ENCODE data around the gene SLC12A5. TPM values are rescaled to one million over a fixed set of nuclear protein-coding genes. Genes with fewer than 3 reads are reported as not detected.

SLC12A5 gene
- total RNA-seq, 1 experiment from 2014 or later: not detected

- peaks cover 4% of the 10 kb centered on the region for H3K27me3 ChIP-seq (replicated peaks)
- H3K9me3 ChIP-seq (replicated peaks): no peaks in the 10 kb centered on the region
- no peak overlapping the region for H3K4me3 ChIP-seq
- H3K36me3 ChIP-seq: no peaks in the 10 kb centered on the region
- no peaks in the 10 kb centered on the region for H3K4me1 ChIP-seq (replicated peaks)
- no peak overlapping the region for H3K27ac ChIP-seq
- no peak for DNase-seq (ENCODE audit: low read depth in 1 of 2, low spot score in 2 of 2)
Observed at GRCh38 chr20:46044896-46045295, 15.9 kb downstream of the SLC12A5 start.

GRCh38 chr20:46046588-46047310, 17.7 kb downstream of the SLC12A5 start:
- no peak overlapping the region for H3K4me3 ChIP-seq
- H3K4me1 ChIP-seq (replicated peaks): no peaks in the 10 kb centered on the region
- H3K27ac ChIP-seq: no peak overlapping the region
- no peaks in the 10 kb centered on the region for H3K9me3 ChIP-seq (replicated peaks)
- no peaks in the 10 kb centered on the region for H3K36me3 ChIP-seq
- DNase-seq (ENCODE audit: low read depth in 1 of 2, low spot score in 2 of 2): no peak
- peaks cover 4% of the 10 kb centered on the region for H3K27me3 ChIP-seq (replicated peaks)

- H3K4me3 ChIP-seq: no peak overlapping the region
- peaks cover 4% of the 10 kb centered on the region for H3K27me3 ChIP-seq (replicated peaks)
- no peak overlapping the region for H3K27ac ChIP-seq
- no peaks in the 10 kb centered on the region for H3K4me1 ChIP-seq (replicated peaks)
- no peaks in the 10 kb centered on the region for H3K36me3 ChIP-seq
- no peaks in the 10 kb centered on the region for H3K9me3 ChIP-seq (replicated peaks)
- DNase-seq (ENCODE audit: low read depth in 1 of 2, low spot score in 2 of 2): no peak
Observed at GRCh38 chr20:46047821-46048220, 18.8 kb downstream of the SLC12A5 start.

GRCh38 chr20:46049190-46049589, 20.2 kb downstream of the SLC12A5 start:
- no peak for DNase-seq (ENCODE audit: low read depth in 1 of 2, low spot score in 2 of 2)
- no peaks in the 10 kb centered on the region for H3K4me1 ChIP-seq (replicated peaks)
- no peak overlapping the region for H3K27ac ChIP-seq
- no peaks in the 10 kb centered on the region for H3K36me3 ChIP-seq
- H3K4me3 ChIP-seq: no peak overlapping the region
- H3K9me3 ChIP-seq (replicated peaks): no peaks in the 10 kb centered on the region
- H3K27me3 ChIP-seq (replicated peaks): peaks cover 4% of the 10 kb centered on the region

GRCh38 chr20:46049815-46050214, 20.8 kb downstream of the SLC12A5 start:
- no peak for DNase-seq (ENCODE audit: low read depth in 1 of 2, low spot score in 2 of 2)
- H3K4me1 ChIP-seq (replicated peaks): no peaks in the 10 kb centered on the region
- no peak overlapping the region for H3K27ac ChIP-seq
- no peaks in the 10 kb centered on the region for H3K36me3 ChIP-seq
- H3K27me3 ChIP-seq (replicated peaks): peaks cover 4% of the 10 kb centered on the region
- no peak overlapping the region for H3K4me3 ChIP-seq
- no peaks in the 10 kb centered on the region for H3K9me3 ChIP-seq (replicated peaks)

- H3K9me3 ChIP-seq (replicated peaks): no peaks in the 10 kb centered on the region
- H3K36me3 ChIP-seq: no peaks in the 10 kb centered on the region
- H3K27me3 ChIP-seq (replicated peaks): peaks cover 4% of the 10 kb centered on the region
- H3K27ac ChIP-seq: no peak overlapping the region
- no peaks in the 10 kb centered on the region for H3K4me1 ChIP-seq (replicated peaks)
- DNase-seq (ENCODE audit: low read depth in 1 of 2, low spot score in 2 of 2): no peak
- H3K4me3 ChIP-seq: no peak overlapping the region
Observed at GRCh38 chr20:46050444-46050843, 21.4 kb downstream of the SLC12A5 start.

DNA sequence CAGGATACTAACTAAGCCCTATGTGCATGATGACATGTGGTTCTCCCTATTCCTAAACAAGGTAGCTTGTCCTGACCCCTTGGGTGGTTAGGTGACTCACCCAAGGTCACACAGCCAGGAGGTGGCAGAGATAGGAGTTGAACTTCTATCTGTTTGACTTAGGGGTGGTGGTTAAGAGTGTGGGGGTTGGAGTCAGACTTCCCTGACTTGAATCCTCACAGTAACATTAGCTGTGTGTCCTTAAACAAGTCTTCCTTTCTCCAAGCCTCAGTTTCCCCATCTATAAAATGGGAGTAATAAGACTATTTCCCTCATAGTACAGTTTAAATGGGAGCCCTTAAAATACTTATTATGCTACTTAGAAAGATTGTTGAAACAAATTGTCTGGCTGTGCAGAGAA, 21.9 kb downstream of the SLC12A5 start:
- Histone ChIP-seq H3K27ac (no peak overlapping the region), H3K4me3 (no peak overlapping the region), H3K4me1 (replicated peaks) (no peaks in the 10 kb centered on the region), H3K9me3 (replicated peaks) (no peaks in the 10 kb centered on the region), H3K36me3 (no peaks in the 10 kb centered on the region), H3K27me3 (replicated peaks) (peaks cover 4% of the 10 kb centered on the region)
- no peak for DNase-seq (ENCODE audit: low read depth in 1 of 2, low spot score in 2 of 2)

- no peak overlapping the region for H3K4me3 ChIP-seq
- DNase-seq (ENCODE audit: low read depth in 1 of 2, low spot score in 2 of 2): no peak
- H3K36me3 ChIP-seq: no peaks in the 10 kb centered on the region
- no peaks in the 10 kb centered on the region for H3K4me1 ChIP-seq (replicated peaks)
- no peak overlapping the region for H3K27ac ChIP-seq
- H3K27me3 ChIP-seq (replicated peaks): peaks cover 4% of the 10 kb centered on the region
- no peaks in the 10 kb centered on the region for H3K9me3 ChIP-seq (replicated peaks)
Observed at GRCh38 chr20:46051556-46052308, 22.7 kb downstream of the SLC12A5 start.

DNA sequence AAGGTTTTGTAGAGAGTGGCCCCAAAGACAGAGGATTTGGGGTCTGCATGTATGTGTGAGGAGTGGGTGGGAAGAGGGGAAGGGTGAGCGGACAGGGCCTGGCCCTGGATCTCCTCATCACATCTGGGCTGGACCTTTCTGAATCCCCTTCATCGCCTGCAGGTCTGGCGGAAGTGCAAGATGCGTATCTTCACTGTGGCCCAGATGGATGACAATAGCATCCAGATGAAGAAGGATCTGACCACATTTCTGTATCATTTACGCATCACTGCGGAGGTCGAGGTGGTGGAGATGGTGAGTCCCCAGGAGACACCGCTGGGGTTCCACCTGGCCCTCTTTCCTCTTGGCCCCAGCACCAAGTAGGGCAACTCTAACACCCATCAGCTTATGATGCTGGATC, 24.4 kb downstream of the SLC12A5 start:
- H3K4me1 ChIP-seq (replicated peaks): no peaks in the 10 kb centered on the region; the same call in 1 of the 2 replicates
- no peaks in the 10 kb centered on the region for H3K36me3 ChIP-seq
- H3K27ac ChIP-seq: no peak overlapping the region
- no peak for DNase-seq (ENCODE audit: low read depth in 1 of 2, low spot score in 2 of 2)
- no peaks in the 10 kb centered on the region; the same call in 1 of the 2 replicates for H3K9me3 ChIP-seq (replicated peaks)
- H3K4me3 ChIP-seq: no peak overlapping the region
- peaks cover 13% of the 10 kb centered on the region for H3K27me3 ChIP-seq (replicated peaks)

DNA sequence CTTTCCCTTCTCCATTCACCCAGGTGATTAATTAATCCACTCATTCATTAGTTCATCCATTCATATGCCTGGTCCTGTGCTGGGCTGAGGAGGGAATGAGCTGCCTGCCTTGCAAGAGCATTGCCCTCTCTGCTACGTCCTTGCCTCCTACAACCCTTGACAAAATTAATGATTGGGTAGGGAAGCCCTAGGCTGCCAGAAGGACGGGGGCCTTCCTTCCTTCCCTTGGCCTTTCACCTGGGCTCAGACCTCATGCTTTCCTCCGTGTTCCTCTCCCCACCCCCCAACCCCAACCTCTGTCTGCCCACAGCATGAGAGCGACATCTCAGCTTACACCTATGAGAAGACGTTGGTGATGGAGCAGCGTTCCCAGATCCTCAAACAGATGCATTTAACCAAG, 25.6 kb downstream of the SLC12A5 start:
- Histone ChIP-seq H3K4me1 (replicated peaks) (no peaks in the 10 kb centered on the region; the same call in 1 of the 2 replicates), H3K36me3 (0 out of 2 replicates have a peak, but pooled peaks cover 1% of the 10 kb centered on the region), H3K9me3 (replicated peaks) (no peaks in the 10 kb centered on the region; the same call in 1 of the 2 replicates), H3K27me3 (replicated peaks) (peaks cover 12% of the 10 kb centered on the region), H3K27ac (no peak overlapping the region), H3K4me3 (no peak overlapping the region)
- DNase-seq (ENCODE audit: low read depth in 1 of 2, low spot score in 2 of 2): no peak

DNA sequence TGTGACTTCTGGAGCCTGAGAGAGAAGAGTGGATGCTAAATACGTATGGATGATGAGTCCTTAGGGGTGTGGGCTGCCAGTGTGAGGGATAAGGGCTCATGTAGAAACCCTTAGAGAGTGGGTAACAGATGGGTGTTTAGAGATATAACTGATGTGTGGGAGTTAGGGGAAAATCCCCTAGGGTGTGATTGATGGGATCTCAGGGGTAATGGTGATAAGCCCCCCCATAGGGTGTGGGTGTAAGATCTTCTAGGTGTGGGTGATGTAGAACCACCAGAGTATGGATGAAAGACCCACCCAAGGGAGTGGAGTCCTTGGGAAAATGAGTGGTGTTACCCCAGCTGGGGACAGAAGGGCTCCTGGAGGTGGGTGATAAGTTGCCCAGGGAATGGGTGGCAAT, 26.3 kb downstream of the SLC12A5 start:
- Histone ChIP-seq H3K27ac (no peak overlapping the region), H3K36me3 (peaks cover 6% of the 10 kb centered on the region; the same call in 1 of the 2 replicates), H3K4me1 (replicated peaks) (no peaks in the 10 kb centered on the region; the same call in 1 of the 2 replicates), H3K27me3 (replicated peaks) (peaks cover 9% of the 10 kb centered on the region), H3K9me3 (replicated peaks) (no peaks in the 10 kb centered on the region; the same call in 1 of the 2 replicates), H3K4me3 (no peak overlapping the region)
- no peak for DNase-seq (ENCODE audit: low read depth in 1 of 2, low spot score in 2 of 2)

DNA sequence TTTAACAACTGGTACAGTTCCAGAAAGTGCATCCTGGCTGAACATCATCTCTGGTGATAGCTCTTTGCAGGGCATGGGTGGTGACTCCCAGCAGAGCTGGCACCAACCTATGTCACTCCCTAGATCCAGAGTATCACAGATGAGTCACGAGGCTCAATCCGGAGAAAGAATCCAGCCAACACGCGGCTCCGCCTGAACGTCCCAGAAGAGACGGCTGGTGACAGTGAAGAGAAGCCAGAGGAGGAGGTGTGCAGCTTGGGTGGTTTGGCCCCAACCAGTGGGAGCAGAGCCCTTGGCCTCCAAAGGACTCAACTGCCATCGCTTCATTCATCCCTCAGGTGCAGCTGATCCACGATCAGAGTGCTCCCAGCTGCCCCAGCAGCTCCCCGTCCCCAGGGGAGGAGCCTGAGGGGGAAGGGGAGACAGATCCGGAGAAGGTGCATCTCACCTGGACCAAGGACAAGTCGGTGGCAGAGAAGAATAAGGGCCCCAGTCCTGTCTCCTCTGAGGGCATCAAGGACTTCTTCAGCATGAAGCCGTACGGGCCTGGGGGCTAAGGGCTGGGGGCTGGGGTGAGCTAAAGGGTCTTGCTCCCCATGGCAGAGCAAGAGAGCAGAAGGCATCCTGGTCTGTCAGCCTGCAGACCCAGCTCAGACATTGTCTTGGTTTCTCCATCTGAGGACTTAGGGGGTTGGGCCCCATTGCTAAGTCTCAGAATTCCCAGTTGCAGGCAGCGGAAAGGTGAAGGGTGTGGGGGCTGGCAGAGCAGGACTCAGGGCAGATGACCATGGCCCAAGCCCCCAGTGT, 27.2 kb downstream of the SLC12A5 start:
- Histone ChIP-seq H3K4me3 (no peak overlapping the region), H3K36me3 (peaks cover 12% of the 10 kb centered on the region), H3K27me3 (replicated peaks) (peaks cover 9% of the 10 kb centered on the region), H3K4me1 (replicated peaks) (no peaks in the 10 kb centered on the region; the same call in 1 of the 2 replicates), H3K9me3 (replicated peaks) (no peaks in the 10 kb centered on the region; the same call in 1 of the 2 replicates), H3K27ac (no peak overlapping the region)
- no peak for DNase-seq (ENCODE audit: low read depth in 1 of 2, low spot score in 2 of 2)

- Histone ChIP-seq H3K27ac (no peak overlapping the region), H3K27me3 (replicated peaks) (peaks cover 9% of the 10 kb centered on the region), H3K4me3 (no peak overlapping the region), H3K36me3 (peaks cover 22% of the 10 kb centered on the region), H3K4me1 (replicated peaks) (no peaks in the 10 kb centered on the region; the same call in 1 of the 2 replicates), H3K9me3 (replicated peaks) (no peaks in the 10 kb centered on the region; the same call in 1 of the 2 replicates)
- peak; percentile 26 to 49 for DNase-seq (ENCODE audit: low read depth in 1 of 2, low spot score in 2 of 2)
Observed at GRCh38 chr20:46056970-46057855, 28.2 kb downstream of the SLC12A5 start.
